GM18517 (cell line): Measurements from ENCODE around the gene ZNF248.

Experiments
- ATAC-seq: cut with Tn5 transposase; IDR thresholded peaks from one replicate; pipeline ENCODE4 v1.9.1; 2021; ENCODE audit warnings: mild to moderate bottlenecking, moderate library complexity; ENCODE audit not compliant: unreplicated experiment

Gene ZNF248

DNA sequence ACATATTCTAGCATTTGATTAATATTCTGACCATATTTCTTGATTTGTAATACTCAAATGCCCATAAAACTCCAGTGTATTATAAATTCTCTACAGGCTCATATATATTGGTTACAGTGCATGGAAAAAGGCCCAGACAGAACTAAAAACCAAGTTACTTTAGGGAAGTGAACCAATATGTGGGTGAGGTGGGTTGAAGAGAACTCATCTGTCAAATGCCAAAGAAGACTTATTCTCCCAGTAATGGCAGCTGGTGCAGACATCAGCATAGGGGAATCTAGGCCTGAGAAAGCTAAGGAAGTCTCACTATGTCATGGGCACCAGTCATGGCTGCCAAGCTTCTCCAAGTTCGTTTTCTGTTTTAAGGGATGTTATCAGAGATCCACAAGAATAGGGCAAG is 30.6 kb downstream of the ZNF248 start:
- no peak for ATAC-seq

DNA sequence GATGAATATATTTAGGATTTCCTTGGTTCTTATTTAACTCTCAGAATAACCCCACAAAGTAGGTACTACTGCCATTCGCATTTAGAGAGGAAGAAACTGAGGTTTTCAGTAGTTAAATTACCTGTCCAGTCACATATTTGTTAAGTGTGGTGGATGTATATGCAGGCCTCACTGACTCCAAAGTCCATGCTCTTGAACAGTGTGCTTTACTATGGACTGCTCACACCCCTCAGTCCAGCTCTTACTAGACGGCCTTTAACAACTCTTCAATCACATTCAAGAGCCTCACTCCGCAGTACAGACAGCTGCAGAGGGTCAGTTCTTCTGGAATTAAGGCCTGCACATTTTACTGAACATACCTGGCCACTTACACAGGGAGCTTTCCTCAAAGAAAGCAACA is 36.2 kb downstream of the ZNF248 start:
- ATAC-seq = no peak

DNA sequence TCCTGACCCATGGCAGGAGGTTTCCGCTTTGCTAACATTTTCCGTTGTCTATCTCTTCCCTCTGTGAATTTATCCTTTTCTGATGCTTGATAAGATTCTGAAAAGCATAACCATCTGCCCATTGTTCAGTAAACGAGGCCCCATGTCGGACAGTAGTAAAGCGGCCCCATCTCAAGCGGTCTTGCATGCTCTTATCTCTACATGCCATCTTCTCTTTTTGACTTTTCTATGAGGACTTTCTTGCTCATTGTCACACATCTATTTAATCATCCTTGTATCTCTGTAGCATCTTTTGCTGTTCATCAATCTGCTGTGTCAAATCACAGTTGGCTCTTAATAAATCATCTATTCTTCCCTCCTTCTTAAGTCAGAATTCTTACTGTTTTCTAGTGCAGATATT is 37.6 kb downstream of the ZNF248 start:
- no peak for ATAC-seq

DNA sequence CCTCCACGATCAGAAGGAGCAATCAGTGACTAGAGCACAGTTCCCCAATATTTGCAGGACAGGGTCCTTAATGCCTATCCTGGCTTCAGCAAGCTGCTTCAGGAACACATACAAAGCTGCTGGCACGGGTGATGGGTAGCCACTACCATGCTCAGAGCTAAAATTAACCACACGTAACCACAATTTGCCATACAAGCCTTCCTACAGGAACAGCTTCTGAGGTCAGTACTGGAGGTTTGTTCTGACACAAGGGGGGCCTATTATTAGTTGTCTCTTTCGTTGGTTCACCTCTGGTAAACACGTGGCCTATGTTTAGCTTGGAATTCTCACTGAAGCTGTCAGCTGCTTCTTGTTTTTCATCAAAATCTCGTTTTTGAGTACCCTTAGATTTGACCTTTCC is 41.1 kb downstream of the ZNF248 start:
- no peak for ATAC-seq

DNA sequence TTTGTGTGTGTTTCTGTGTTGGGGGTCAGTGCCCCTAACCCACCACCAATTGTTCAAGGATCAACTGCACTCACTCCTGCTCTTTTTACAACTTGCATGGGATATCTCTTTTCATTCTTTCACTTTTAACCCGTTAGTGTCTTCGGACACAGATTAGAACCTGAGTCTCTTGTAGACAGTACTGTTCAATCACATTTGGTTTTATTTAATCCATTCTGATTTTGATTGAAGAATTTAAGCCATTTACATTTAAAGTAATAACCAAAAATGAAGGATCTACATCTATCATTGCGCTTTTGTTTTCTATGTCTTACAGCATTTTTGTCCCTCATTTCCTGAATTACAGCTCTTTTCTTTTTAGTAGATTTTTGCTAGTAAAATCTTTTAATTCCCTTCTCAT is 43.6 kb downstream of the ZNF248 start:
- ATAC-seq = no peak

DNA sequence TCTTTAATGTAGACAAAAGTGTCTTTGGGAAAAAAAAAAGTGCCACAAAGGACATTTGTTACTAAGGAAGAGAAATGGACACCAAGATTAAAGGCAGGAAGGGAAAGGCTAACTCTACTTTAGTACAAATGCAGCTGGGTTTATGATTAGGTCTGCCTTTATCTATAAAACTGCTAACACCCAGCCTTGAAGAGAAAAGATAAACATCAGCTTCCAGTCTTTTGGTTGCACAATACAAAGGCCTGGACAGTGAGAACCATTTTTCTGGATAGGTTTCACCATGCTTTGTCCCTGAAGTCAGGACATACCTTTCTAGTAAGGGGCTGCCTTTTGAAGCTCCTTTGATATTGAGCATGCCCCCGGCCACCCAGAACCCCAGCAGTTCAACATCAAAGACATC is 45.1 kb downstream of the ZNF248 start:
- no peak for ATAC-seq

DNA sequence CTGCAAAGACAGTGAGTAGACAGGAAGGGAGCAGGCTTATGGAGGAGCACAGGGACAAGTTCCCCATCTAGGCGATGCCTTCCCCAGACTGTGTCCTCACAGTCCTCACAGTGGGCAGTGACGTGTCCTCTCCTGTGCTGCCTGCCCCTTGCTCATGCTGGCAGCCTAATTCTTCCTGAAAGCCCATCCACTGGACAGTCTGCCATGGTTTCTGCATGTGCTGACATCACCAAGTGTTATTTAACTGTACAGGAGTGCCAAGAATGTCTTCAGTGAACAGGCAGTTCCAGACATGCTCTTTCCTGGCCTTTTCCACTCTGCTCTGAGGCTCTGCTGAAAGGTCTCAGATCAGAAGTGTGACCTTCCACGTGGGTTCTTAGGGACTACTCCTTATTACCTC is 54.1 kb downstream of the ZNF248 start:
- no peak for ATAC-seq

DNA sequence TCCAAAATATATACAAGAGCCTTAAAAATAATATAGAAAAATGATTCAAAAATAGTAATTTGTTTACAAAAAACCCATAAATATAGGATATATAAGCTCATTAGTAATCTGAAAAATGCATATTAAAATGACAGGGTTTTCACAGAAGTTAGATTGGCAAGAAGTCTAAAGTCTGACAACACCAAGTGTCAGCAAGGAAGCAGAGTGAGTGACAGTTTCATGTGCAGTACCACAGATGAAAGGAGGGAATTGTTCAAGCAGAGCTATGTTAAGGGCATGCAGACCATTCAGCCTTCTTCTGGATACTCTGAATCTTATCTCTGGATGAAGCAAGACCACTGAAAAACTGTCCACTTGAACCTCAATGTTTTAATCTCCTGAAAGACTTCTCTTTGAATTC is 55.9 kb downstream of the ZNF248 start:
- ATAC-seq = no peak

DNA sequence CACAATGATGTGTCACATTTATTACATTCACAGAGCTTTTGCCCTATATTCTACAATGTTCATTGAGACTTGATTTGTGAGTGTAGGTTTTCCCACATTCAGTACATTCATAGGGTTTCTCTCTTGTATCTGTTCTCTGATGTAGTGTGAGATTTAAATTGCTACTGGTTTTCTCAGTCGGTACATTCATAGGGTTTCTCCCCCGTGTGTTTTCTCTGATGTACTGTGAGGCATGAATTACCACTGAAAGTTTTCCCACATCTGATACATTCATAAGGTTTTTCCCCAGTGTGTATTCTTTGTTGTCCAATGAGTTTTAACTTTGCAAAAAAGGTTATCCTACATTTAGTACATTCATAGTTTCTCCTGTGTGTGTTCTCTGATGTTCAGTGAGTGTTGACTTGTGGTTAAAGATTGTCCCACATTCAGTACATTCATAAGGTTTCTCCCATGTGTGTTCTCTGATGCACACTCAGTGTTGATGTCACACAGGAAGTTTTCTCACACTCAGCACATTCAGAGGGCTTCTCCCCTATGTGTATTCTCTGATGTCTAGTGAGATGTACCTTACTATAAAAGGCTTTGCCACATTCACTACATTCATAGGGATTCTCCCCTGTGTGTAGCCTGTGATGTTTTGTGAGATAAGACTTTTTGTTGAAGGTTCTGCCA is 63.0 kb downstream of the ZNF248 start:
- ATAC-seq = no peak

DNA sequence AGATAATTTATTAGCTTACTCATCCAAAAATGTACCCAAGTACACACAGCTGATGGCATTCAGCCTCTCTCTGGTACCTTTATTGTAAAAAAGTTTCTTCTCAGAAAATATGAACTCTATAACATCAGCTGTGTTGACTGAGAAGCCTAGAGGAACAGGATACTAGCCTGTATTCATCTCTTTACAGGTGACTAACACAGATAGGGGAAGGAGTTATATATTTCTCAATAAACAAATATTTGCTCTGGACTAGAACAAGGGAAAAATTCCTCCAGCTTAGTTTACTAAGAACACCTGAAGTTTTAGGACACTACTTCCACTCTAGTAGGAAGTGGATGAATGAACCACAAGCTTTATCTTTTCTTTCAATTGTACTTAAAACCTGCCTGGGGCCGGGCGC is 67.8 kb downstream of the ZNF248 start:
- ATAC-seq = no peak

DNA sequence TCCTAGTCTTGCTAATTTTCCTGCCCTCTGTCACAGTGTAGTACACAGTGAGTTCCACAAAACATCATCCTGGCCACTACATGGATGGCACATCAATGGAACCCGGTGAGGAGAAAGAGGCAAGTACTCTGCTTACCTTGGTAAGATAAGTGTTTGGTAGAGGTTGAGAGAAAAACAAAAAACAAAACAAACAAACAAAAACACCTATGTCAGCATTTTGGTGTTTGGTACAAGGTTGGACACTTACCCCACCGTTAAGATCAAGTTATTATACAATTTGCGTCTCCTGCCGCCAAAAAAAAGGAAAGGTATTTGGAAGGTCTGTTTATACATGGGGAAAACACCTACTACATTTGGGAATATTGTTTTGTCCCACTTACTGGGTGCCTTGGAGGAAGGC is 72.7 kb downstream of the ZNF248 start:
- ATAC-seq = no peak

DNA sequence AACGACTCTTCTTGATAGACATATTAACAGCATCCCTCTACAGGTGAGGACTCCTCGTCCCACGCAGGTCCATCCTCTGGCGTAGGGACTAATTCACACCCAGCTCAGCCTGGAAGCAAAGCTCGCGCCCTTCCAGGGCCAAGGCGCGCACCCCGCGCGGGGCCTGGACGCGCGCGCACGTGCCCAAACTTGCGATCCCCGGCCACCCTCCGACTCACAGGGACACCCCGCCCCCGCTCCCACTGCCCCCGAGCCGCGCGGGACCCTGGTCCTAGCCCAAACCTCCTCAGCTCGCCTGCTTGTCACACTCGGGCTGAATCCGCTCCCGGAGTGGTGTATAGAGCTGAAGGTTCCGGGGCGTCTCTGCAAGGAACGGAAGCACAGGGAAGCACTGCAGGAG is 76.9 kb downstream of the ZNF248 start:
- no peak for ATAC-seq

DNA sequence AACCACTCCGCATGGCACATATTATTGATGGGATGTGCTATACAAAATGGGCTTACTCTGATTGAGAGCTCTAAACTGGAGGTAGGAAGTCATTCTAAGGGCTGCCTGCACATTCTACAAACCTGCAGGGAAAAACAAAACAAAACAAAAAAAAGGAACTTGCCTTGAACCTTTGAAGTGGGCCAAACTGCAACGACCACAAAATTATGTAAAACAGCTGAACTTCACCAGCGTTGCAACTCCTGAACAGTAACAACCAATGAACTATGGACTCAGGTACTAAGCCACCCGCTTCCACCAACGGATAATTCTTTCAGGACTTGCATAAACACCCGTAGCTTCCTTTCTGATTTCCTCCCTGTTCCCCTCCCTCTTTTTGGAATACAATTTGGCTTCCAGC is 80.4 kb downstream of the ZNF248 start:
- ATAC-seq = no peak

DNA sequence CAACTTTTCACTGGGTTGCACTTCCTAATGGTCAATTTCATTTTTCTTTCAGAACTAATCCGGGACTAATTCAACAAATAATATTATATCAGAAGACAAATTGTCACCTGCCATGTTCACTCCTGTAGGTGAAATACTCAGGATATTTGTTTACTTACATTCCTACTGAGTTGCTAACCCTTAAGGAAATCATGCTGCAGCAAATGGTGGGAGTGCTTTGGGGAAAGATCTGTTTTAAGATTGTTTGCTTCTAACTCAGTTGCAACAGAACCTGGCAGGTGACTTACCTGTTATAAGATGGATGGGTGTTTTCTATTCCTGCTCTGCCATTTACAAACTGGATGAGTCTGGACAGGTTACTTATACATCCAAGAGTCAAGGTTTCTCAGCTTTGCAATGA is 81.8 kb downstream of the ZNF248 start:
- ATAC-seq = no peak

DNA sequence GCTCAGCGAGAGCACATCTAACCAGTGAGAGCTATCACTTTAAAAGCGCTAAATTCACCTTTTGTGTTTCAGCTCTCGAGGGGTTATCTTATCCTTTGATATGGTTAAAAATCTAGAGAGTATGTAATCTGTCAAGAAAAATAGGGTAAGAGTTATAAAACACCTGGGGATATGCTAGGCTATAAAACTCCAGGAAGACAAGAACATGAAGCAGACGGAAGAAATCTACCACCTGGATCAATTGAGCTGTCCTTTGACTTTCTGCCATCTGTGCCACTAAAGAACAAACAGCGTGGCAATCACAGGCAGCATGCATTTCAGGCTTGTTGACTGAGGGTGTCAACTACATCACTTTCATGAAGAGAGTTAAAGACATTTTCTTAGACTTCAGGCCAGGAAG is 83.1 kb downstream of the ZNF248 start:
- no peak for ATAC-seq

DNA sequence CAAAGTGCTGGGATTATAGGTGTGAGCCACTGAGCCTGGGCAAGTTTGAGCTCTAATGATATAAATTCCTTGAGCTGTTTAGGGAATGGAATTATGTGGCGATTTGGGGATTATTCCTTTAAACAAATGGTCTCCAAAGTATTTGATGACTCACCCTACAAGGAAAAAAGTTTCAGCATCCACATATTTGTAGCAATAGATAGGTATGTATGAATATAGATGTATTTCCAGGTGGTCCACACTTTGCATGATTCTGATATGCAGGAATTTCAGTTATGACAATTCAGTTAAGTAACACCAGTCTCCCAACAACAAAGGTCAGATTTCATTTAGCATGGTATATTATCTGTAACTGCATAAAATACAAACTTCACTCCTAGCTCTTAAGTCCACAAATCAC is 92.2 kb downstream of the ZNF248 start:
- no peak for ATAC-seq

DNA sequence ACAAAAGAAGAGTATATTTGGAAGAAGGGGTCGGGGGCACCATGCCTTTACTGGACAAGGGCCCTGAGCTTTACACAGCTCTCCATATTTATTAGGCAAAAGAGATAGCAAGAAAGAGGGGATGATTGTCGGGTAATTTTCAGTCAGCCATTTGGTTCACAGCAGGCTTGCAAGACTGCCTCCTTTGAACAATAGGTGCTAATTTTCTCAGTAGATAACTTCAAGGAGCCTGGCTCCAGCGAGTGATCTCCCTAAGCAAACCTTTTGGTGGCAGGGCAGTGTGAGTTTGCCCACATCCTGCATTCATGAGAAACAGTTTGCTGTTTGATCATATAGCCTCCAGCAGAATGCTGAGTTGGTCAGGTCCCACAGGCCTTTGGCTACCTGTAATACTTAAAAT is 94.3 kb downstream of the ZNF248 start:
- ATAC-seq = no peak

DNA sequence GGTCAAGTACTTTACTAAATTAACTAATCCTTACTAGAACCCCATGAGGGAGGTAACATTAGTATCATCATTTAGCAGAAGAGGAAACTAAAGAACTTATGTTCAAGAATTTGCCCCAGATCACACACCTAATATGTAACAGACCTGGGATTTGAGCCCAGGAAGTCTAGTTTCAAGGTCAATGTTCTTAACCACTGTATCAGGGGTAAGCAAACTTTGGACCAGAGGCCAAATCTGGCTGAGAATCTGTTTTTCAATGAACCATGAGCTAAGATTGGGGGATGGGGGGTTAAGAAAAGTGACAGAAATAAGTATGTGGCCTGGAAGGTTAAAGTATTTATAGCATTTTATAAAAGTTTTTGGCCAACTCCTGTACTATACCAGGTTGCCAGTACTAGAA is 95.1 kb downstream of the ZNF248 start:
- ATAC-seq = no peak

DNA sequence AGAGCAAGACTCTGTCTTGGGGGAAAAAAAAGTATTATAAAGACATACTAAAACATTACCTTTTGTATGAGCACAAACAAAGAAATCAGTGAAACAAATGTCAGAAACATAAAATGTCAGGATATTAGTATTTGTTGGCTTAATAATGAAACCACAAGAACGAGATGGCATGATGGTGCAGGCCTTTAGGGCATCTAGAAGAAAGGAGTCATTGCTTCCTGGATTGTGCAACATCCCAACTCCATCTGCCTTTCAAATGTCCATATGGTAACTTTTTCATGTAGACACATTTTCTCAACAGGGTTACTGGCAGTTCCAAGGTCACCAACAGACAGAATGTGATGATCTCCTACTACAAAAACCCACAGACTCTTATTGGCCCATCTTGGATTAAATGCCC is 96.6 kb downstream of the ZNF248 start:
- ATAC-seq = no peak

DNA sequence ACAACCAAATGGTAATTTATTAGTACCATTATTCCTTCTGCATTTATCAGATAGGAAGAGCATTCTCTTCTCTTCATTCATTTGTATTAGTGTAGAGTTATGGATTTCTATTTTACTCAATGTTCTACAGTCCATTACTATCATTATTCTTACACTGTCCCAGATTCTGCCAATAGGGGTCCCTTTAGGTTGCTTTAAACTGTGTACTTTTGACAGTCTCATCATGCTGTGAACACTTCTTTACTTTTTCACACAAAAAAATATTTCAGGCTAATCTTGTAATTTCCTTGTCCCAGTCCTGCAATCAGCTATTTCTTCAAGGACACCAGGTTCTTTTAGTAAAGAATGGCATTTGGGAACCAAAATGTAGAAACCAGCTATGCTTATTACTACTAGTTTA is 99.3 kb downstream of the ZNF248 start:
- ATAC-seq = no peak

DNA sequence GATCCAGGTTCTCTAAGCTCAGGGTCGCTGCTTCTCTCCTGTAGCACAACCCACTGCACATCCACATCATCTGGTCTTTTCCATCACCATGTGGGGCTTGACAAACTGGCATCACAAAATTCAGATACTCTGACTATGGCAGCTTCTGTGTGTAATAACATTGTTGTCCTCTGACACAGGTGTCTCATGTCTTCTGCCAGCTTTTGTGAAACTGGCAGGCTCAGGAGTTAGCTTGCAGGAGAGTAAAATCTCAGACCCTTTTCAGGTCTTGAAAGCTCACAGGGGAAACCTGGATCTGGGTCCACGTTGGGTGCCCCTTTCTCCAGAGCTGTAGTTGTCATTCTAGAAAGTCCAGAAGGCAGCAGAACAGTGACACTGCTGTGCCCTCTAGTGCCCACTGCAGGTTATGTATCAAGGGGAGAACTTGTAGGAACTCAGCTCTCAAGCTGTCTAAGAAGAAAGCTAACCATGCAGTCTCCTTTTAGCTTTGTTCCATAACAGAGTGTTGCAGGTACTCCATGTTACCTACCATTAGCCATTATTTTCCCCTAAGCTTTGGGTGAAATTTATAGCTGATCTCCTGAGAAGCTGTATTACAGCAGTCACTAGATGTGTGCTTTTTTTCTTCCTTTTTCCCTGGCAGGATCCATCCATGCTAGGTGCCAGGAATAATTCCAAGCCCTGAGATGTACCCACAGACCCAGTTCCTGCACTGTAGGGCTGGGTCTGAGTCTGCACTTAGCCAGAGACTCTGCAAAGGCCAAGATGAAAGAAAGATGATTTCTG is 102.7 kb downstream of the ZNF248 start:
- no peak for ATAC-seq

DNA sequence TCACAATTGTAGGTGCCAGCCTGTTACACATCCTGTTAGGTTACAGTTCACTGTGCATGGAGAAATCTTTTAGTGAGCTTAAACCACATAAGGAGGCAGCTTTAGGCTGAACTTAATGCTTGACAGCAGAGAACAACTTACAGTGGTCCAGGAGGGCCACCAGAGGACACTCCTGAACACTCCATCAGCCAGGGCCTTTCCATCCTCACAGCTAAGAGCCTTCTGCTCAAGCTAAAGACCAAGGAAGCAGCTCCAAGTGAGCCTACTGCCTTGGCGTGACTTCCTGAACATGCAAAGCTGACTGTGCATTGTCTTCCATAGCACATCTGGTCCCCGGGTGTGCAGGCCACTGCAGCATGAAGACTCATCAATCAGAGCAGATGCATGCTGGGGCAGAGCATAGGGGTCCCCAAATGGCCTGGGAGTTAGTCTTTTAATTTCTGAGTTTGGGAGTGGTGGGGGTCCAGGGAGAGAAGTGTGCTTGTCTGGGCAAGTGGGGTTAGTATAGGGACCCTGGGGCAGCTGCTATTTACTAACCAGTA is 105.0 kb downstream of the ZNF248 start:
- no peak for ATAC-seq

DNA sequence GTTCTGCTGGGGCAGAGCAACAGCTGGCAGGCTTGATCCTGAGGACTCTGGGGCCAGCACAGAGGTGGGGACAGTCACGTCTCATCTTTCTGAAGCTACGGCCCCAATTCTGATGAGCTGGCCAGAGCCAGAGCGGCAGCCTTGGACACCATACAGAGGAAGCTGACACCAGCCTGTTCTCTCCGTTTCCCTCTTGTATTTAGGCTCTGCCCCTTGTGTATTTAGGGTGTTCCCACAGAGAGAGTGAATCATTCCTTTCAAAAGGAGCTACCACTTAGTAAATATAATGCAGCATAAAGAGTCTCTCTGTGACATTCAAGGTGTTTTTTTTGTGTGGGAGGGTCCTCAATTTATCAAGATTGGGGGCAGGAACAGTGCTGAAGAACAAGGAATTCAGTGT is 109.2 kb downstream of the ZNF248 start:
- no peak for ATAC-seq
